HEK293T (cell line): ENCODE measurements around the gene POMT1.

Source experiments
- CTCF ChIA-PET: fragments of 350-600 bp; formaldehyde crosslinking; extraction: SDS; loops from one replicate; lab custom pipeline; 2021; ENCODE audit warnings: antibody characterized with exemption, inconsistent platforms; lab: Yijun Ruan, JAX
- POLR2A ChIA-PET: fragments of 350-600 bp; formaldehyde crosslinking; extraction: SDS; loops from one replicate; lab custom pipeline; 2020; ENCODE audit warnings: antibody characterized with exemption, inconsistent platforms; lab: Yijun Ruan, JAX
- DNase-seq: peaks from one replicate; pipeline ENCODE4 v3.0.0; 2012; ENCODE audit warnings: mixed read lengths; ENCODE audit errors: extremely low spot score
- ARNT ChIP-seq: fragments of 450-650 bp; IDR thresholded peaks from 2 replicates; pipeline ENCODE4 v1.6.1; 2017; ENCODE audit warnings: mild to moderate bottlenecking
- ELF4 ChIP-seq: fragments of 450-650 bp; IDR thresholded peaks from 2 replicates; pipeline ENCODE4 v1.6.1; 2017; ENCODE audit warnings: antibody characterized with exemption
- FOXA1 ChIP-seq: fragments of 450-650 bp; IDR thresholded peaks from 2 replicates; pipeline ENCODE4 v1.6.1; 2016; ENCODE audit warnings: mild to moderate bottlenecking
- FOXK2 ChIP-seq: fragments of 450-650 bp; IDR thresholded peaks from 2 replicates; pipeline ENCODE4 v1.6.1; 2016; ENCODE audit warnings: mild to moderate bottlenecking
- L3MBTL2 ChIP-seq: fragments of 450-650 bp; conservative IDR thresholded peaks from 2 replicates; pipeline ENCODE4 v1.6.1; 2016; ENCODE audit warnings: mild to moderate bottlenecking
- NFRKB ChIP-seq: fragments of 450-650 bp; IDR thresholded peaks from 2 replicates; pipeline ENCODE4 v1.6.1; 2016; ENCODE audit warnings: mild to moderate bottlenecking, moderate library complexity
- SP1 ChIP-seq: fragments of 450-650 bp; IDR thresholded peaks from 2 replicates; pipeline ENCODE4 v1.6.1; 2017
- TARDBP ChIP-seq: fragments of 450-650 bp; IDR thresholded peaks from 2 replicates; pipeline ENCODE4 v1.6.1; 2016

The POMT1 gene

DNA sequence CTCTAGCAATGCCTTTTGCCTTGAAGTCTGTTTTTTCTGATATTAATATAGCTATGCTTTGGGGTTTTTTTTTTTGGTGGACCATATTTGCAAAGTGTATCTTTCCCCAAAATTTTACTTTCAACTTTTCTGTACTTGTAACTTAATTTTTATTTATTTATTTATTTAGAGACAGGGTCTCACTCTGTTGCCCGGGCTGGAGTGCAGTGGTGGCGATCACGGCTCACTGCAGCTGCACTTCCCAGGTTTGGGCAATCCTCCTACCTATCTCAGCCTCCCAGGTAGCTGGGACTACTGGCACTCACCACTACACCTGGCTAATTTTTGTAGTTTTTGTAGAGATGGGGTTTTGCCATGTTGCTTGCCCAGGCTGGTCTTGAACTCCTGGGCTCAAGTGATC, 63.4 kb downstream of the POMT1 start:
- ChIA-PET CTCF (no interaction called here), POLR2A (no interaction called here)
- TF ChIP-seq ELF4 (no peak), SP1 (no peak), TARDBP (no peak)
- DNase-seq, result no peak

GRCh38 chr9:131567910-131568309, 65.2 kb downstream of the POMT1 start:
- no peak for DNase-seq
- POLR2A ChIA-PET, result no interaction called here
- TF ChIP-seq ARNT (no peak), FOXK2 (no peak), NFRKB (no peak), FOXA1 (no peak), L3MBTL2 (no peak)
- CTCF ChIA-PET, result no interaction called here
